ENCODE results near the gene DNALI1.
"Not testable (repeated sequence)": the region's sequence is repeated elsewhere in the genome, so short reads cannot be mapped to it uniquely, and the experiment has no call there.

DNALI1 gene

DNA sequence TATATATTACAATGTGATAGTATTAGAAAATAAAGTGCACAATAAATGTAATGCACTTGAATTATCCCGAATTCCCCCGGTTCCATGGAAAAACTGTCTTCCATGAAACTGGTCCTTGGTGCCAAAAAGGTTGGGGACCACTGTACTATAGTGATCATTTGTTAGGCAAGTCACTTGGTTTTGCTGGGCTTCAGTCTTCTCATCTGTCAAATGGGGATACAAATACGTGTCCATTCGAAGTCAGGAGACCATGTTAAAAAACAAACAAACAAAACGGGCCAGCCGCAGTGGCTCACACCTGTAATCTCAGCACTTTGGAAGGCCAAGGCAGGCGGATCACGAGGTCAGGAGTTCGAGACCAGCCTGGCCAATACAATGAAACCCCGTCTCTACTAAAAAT, 17.6 kb upstream of the DNALI1 start:
- not testable (repeated sequence) for H3K27ac Mint-ChIP-seq; H3K27me3 Mint-ChIP-seq (ENCODE audit: low read depth); DNase-seq (ENCODE audit: low spot score); H3K9me3 Mint-ChIP-seq; H3K4me1 Mint-ChIP-seq (ENCODE audit: low read depth); H3K4me3 Mint-ChIP-seq
- H3K36me3 Mint-ChIP-seq (ENCODE audit: low read depth): peaks cover 50% of the 10 kb centered on the region

DNA sequence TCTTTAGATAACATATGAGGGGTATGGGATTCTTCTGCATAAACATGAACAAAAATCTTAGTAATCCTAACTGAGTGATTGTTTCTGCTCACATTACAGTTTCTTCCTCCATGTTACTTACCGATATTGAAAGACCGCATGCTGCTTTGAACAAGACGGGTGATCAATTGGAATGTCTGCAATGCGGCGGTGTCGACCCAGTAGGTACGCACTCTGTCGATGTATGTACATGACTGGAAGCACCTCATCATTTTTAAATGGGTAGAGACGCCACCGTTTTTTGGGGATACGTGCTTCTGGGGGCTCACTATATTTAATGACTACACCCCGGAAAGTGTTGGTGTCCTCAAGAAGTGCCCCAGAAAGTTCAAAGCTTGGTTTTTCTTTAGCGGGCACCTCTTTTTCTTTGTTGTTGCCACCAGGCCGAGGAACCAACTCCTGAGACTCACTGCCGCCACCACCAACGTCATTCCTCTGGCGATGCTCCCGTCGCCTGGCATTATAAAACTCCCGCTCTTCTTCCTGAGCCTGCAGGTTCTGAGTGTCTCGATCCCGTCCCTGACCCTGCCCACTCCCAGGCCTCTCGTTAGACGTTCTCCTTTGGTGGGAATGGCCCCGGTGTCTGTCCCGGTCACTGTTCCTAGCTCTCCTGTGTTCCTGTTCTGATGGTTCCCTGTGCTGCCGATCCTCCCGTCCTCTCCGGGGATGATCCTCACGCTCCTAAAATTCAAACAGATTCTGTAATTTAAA, 16.5 kb upstream of the DNALI1 start:
- H3K4me3 Mint-ChIP-seq: no peak overlapping the region
- DNase-seq (ENCODE audit: low spot score): no peak
- H3K9me3 Mint-ChIP-seq: no peaks in the 10 kb centered on the region
- H3K36me3 Mint-ChIP-seq (ENCODE audit: low read depth): peaks cover 57% of the 10 kb centered on the region
- H3K27me3 Mint-ChIP-seq (ENCODE audit: low read depth): no peaks in the 10 kb centered on the region
- H3K27ac Mint-ChIP-seq: no peak overlapping the region
- peaks cover 4% of the 10 kb centered on the region for H3K4me1 Mint-ChIP-seq (ENCODE audit: low read depth)

DNA sequence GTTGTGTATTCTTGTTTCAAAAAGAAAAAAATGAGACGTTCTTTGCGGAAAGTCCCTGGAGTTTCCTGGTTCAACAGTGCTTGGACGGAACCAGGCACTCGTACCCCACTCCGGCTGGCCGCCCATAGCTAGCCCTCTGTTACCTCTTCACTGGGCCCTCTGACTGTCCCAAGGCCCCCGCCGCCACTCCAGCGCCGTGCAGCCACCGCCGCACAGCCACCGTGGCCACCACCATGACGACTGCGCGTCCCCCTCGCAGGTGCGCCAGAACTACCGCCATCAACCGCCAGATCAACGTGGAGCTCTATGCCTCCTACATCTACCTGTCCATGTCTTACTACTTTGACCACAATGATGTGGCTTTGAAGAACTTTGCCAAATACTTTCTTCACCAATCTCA, 12.2 kb upstream of the DNALI1 start:
- Mint-ChIP-seq H3K27me3 (ENCODE audit: low read depth) (no peaks in the 10 kb centered on the region), H3K4me3 (no peak overlapping the region), H3K4me1 (ENCODE audit: low read depth) (peaks cover 1% of the 10 kb centered on the region), H3K9me3 (no peaks in the 10 kb centered on the region), H3K36me3 (ENCODE audit: low read depth) (peaks cover 52% of the 10 kb centered on the region), H3K27ac (no peak overlapping the region)
- no peak for DNase-seq (ENCODE audit: low spot score)

DNA sequence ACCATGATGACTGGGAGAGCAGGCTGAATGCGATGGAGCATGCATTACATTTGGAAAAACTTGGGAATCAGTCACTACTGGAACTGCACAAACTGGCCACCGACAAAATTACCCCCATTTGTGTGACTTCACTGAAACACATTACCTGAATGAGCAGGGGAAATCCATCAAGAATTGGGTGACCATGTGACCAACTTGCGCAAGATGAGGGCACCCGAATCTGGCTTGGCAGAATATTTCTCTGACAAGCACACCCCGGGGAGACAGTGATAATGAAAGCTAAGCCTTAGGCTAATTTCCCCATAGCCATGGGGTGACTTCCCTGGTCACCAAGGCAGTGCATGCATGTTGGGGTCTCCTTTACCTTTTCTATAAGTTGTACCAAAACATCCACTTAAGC, 11.7 kb upstream of the DNALI1 start:
- Mint-ChIP-seq H3K4me3 (no peak overlapping the region), H3K27me3 (ENCODE audit: low read depth) (no peaks in the 10 kb centered on the region), H3K27ac (no peak overlapping the region), H3K36me3 (ENCODE audit: low read depth) (peaks cover 53% of the 10 kb centered on the region), H3K9me3 (no peaks in the 10 kb centered on the region), H3K4me1 (ENCODE audit: low read depth) (peaks cover 5% of the 10 kb centered on the region)
- no peak for DNase-seq (ENCODE audit: low spot score)

DNA sequence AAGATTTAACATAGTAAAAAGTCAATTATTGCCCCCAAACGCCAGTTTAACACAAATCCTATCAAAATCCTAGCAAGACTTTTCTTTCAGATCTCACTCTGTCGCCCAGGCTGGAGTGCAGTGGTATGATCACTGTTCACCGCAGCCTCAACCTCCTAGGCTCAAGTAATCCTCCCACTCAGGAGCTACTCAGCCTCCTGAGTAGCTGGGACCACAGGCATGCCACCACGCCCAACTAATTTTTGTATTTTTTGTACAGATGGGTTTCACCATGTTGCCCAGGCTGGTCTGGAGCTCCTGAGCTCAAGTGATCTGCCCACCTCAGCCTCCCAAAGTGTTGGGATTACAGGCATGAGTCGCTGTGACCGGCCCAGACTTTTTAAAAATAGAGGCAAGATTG, 7.4 kb upstream of the DNALI1 start:
- Mint-ChIP-seq H3K36me3 (ENCODE audit: low read depth) (peaks cover 67% of the 10 kb centered on the region), H3K9me3 (no peaks in the 10 kb centered on the region), H3K4me3 (no peak overlapping the region), H3K27me3 (ENCODE audit: low read depth) (no peaks in the 10 kb centered on the region), H3K27ac (peak overlapping the region; percentile 41), H3K4me1 (ENCODE audit: low read depth) (peaks cover 30% of the 10 kb centered on the region)
- no peak for DNase-seq (ENCODE audit: low spot score)

DNA sequence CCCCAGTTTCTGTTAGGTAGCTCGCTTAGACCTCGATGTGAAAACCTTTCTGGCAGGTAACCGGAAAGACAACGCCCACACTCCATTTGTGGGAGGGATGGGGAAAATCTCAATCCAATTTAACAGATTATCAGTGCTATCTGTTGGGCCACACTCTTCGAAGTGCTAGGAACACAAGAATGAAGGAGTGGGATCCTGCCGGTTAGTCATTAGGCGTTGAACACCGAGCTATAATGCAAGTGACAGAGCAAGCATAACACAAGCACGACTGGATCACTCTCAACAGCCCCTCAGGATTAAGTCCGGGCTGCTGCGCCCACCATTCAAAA, 3.2 kb upstream of the DNALI1 start:
- H3K27ac Mint-ChIP-seq: peak overlapping the region; percentile 96
- H3K9me3 Mint-ChIP-seq: peaks cover 3% of the 10 kb centered on the region
- peaks cover 35% of the 10 kb centered on the region for H3K4me1 Mint-ChIP-seq (ENCODE audit: low read depth)
- no peak for DNase-seq (ENCODE audit: low spot score)
- peaks cover 43% of the 10 kb centered on the region for H3K36me3 Mint-ChIP-seq (ENCODE audit: low read depth)
- H3K27me3 Mint-ChIP-seq (ENCODE audit: low read depth): no peaks in the 10 kb centered on the region
- peak overlapping the region; percentile 95 for H3K4me3 Mint-ChIP-seq

DNA sequence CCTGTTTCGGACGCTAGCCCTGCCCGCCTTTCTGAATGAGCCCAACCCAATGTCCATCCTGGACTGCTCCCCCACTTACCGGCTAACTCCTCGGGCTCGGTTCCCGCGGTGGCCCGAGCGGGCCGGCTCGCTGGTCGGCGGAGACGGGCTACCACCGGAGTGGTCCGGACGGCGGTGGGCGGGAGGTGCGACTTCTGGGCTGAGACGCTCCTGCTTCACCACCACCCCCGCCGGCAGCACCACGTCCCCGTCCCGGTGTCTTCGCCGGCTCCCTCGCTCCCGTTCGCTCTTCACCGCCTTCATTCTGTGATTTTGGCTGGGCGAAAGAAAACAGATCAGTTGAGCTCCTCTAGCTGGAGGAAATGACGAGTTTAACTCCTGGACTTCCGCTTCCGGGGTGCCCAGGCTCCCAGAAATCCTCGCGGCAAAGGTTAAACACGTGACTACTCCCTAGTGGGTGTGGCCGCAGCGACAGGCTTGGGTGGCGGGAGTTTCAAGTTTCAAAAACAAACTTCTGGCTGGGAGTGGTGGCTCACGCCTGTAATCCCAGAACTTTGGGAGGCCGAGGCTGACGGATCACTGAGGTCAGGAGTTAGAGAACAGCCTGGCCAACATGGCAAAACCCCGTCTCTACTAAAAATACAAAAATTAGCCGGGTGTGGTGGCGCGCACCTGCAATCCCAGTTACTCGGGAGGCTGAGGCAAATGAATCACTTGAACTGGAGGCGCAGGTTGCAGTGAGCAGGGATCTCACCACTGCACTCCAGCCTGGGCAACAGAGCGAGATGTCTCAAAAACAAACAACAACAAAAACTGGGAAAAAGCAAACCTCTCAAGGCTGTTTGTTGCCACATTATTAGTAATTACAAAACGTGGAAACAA, 2.6 kb upstream of the DNALI1 start, which contains the start of gene SNIP1:
TSS of gene SNIP1 (minus strand) at position 367 of the 882 bp plus-strand sequence. CDS start at position 303, 64 bp downstream.
- Mint-ChIP-seq H3K4me1 (ENCODE audit: low read depth) (peaks cover 33% of the 10 kb centered on the region), H3K4me3 (peak within 1 kb of the TSS; percentile 95), H3K27me3 (ENCODE audit: low read depth) (no peaks in the 10 kb centered on the region), H3K27ac (peak within 1 kb of the TSS; percentile 96), H3K36me3 (ENCODE audit: low read depth) (peaks cover 38% of the 10 kb centered on the region), H3K9me3 (peaks cover 3% of the 10 kb centered on the region)
- DNase-seq (ENCODE audit: low spot score): peak; percentile 89

DNA sequence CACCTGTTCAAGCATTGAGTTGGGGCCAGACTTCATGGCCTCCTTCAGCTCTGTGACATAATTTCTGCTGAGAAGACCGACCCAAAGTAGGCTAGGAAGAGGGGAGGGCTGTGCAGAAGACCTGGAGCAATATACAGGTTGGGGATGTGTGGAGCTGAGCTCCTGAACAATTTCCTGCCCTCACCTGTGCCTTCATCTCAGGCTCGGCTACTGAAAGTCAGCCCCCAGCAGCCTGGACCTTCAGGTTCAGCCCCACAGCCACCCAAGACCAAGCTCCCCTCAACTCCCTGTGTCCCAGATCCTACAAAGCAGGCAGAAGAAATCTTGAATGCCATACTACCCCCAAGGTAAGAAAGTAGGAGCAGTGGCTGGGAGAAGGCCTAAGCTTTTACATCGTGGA, 662 bp downstream of the DNALI1 start:
- Mint-ChIP-seq H3K36me3 (ENCODE audit: low read depth) (peaks cover 17% of the 10 kb centered on the region), H3K4me1 (ENCODE audit: low read depth) (peaks cover 20% of the 10 kb centered on the region), H3K9me3 (peaks cover 3% of the 10 kb centered on the region), H3K4me3 (no peak overlapping the region), H3K27me3 (ENCODE audit: low read depth) (no peaks in the 10 kb centered on the region), H3K27ac (no peak overlapping the region)
- DNase-seq (ENCODE audit: low spot score): no peak

DNA sequence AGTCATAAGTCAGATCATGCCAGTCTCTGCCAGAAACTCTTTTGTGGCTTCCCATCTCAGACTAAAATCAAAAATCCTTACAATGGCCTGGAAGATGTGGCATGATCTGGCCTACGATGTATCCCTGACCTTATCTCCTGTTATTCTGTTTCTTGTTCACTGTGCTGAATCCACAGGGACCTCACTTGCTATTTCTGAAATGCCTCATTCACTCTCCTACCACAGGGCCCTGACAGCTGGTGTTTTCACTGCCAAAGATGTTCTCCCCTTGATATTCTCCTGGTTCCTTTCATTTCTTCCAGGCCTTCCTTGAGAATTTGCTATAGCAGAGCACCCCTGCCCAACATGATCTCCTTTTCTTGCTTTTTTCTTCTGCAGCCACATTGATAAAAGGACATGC, 1.7 kb downstream of the DNALI1 start:
- Mint-ChIP-seq H3K4me3 (no peak overlapping the region), H3K4me1 (ENCODE audit: low read depth) (peaks cover 11% of the 10 kb centered on the region), H3K27ac (no peak overlapping the region), H3K36me3 (ENCODE audit: low read depth) (peaks cover 7% of the 10 kb centered on the region), H3K9me3 (peaks cover 3% of the 10 kb centered on the region), H3K27me3 (ENCODE audit: low read depth) (no peaks in the 10 kb centered on the region)
- DNase-seq (ENCODE audit: low spot score): no peak

DNA sequence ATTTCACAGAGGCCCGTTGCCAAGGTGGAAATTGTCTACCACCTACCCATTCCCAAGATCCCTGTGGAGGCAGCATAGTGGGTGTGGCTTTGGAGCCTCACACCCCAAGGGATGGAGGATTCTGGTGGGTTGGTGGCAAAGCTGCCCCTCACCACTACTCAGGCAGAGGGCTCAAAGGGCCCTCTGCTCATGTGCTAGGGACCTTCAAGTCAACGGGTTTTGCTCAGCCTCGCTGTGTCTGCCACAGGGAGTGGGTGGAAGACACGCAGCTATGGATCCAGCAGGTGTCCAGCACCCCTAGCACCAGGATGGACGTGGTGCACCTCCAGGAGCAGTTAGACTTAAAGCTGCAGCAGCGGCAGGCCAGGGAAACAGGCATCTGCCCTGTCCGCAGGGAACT, 2.3 kb downstream of the DNALI1 start:
- no peak for DNase-seq (ENCODE audit: low spot score)
- Mint-ChIP-seq H3K36me3 (ENCODE audit: low read depth) (peaks cover 5% of the 10 kb centered on the region), H3K27me3 (ENCODE audit: low read depth) (no peaks in the 10 kb centered on the region), H3K4me1 (ENCODE audit: low read depth) (peaks cover 9% of the 10 kb centered on the region), H3K4me3 (no peak overlapping the region), H3K9me3 (peaks cover 3% of the 10 kb centered on the region), H3K27ac (no peak overlapping the region)

DNA sequence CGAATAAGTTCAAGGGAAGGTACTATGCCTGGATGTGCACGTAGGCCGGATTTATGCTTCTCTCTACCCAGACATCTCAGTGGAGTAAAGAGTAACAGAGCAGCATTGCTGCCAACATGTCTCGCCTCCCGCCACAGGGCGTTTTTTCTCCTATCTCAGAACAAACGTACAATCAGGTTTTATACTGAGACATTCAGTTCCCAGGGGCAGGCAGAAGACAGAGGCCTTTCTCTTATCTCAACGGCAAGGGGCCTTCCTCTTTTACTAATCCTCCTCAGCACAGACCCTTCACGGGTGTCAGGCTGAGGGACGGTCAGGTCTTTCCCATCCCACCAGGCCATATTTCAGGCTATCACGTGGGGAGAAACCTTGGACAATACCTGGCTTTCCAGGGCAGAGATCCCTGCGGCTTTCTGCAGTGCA, 3.2 kb downstream of the DNALI1 start:
- H3K36me3 Mint-ChIP-seq (ENCODE audit: low read depth); H3K4me3 Mint-ChIP-seq; H3K27ac Mint-ChIP-seq; DNase-seq (ENCODE audit: low spot score); H3K27me3 Mint-ChIP-seq (ENCODE audit: low read depth); H3K4me1 Mint-ChIP-seq (ENCODE audit: low read depth); H3K9me3 Mint-ChIP-seq: not testable (repeated sequence)

DNA sequence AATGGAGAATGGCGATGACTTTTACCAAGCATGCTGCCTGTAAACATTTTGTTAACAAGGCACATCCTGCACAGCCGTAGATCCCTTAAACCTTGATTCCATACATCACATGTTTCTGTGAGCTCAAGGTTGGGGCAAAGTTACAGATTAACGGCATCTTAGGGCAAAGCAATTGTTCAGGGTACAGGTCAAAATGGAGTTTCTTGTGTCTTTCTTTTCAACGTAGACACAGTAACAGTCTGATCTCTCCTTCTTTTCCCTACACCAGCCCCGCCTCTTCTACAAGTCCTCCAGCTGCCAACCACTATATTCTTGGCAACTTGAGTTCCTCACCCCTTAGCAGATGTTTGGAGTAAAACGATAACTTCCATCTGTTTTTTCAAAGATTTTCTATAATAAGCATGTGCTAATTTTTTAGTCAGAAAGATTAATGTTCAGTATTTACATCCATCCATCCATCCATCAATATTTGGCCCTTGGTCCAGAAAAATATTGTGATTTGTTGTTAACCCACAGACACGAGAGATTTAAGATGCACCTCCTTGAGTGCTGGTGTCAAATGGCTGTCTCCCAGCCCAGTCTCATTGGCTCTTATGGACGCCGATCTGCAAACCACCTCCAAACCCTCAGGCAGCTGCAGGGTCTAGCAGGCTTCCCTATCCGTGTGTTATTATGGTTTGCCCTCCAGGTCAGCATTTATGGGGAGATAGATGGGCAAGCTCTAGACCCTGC, 3.8 kb downstream of the DNALI1 start:
- Mint-ChIP-seq H3K27me3 (ENCODE audit: low read depth) (no peaks in the 10 kb centered on the region), H3K4me3 (no peak overlapping the region), H3K36me3 (ENCODE audit: low read depth) (peaks cover 13% of the 10 kb centered on the region), H3K27ac (no peak overlapping the region), H3K9me3 (no peaks in the 10 kb centered on the region), H3K4me1 (ENCODE audit: low read depth) (peaks cover 7% of the 10 kb centered on the region)
- no peak for DNase-seq (ENCODE audit: low spot score)

DNA sequence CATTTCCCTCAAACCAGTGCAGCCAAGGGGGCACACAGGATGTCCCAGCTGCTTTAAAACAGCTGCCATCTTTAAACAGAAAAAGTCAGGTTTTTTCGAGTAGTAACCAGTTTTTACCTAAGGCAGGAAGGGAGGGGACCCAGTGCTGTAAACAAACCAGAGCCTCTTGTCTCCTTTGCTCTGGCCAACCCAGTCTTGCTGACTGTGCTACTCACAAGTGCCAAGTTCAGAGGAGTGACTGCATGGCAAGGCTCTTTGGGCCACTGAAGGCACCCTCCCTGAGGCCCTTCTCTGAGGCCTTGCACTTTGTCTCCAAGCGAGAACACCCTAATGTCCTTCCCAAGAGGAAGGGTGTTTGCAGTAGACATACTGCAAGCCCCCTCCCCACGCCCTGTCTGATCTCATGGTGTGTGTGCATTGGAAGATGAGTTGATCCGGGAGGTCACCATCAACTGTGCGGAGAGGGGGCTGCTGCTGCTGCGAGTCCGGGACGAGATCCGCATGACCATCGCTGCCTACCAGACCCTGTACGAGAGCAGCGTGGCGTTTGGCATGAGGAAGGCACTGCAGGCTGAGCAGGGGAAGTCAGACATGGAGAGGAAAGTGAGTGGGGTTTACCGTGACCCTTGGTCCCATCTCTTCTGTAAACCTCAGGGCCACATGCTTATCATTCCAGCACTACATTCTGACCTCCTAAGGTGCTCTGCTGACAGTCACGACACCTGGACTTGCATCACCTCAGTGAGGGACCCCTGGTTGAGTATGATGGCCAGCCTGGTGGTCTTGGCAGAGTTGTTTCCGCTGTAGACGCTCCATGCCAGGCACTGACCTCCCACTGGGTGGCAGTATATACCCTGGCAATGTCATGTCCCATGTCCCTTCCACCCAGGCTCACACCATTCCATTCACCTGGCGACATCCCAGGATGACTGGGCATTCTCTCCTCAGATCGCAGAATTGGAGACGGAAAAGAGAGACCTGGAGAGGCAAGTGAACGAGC, 4.7 kb downstream of the DNALI1 start:
- peak overlapping the region; percentile 42 for H3K27ac Mint-ChIP-seq
- H3K4me3 Mint-ChIP-seq: no peak overlapping the region
- DNase-seq (ENCODE audit: low spot score): no peak
- H3K36me3 Mint-ChIP-seq (ENCODE audit: low read depth): peaks cover 18% of the 10 kb centered on the region
- H3K9me3 Mint-ChIP-seq: no peaks in the 10 kb centered on the region
- peaks cover 4% of the 10 kb centered on the region for H3K4me1 Mint-ChIP-seq (ENCODE audit: low read depth)
- H3K27me3 Mint-ChIP-seq (ENCODE audit: low read depth): no peaks in the 10 kb centered on the region

Measured in T-helper 2 cell treated with Interferon-gamma antibody and Interleukin-4, amounts not matched to agents 5 μg/mL and 100 μg/mL, for 36 hours (primary cell).